HepG2 (cell line): Measurements from ENCODE around the gene ACSF3. TPM values are rescaled to one million over a fixed set of nuclear protein-coding genes. Genes with fewer than 3 reads are reported as not detected.
A peak's percentile ranks its signal among the peaks of the same experiment; 100 is the strongest.

Source experiments
- ETV5 ChIP-seq: IDR thresholded peaks from 2 replicates; pipeline ENCODE4 v1.6.1; 2018; ENCODE audit warnings: missing biosample characterization, missing genetic modification reagents, inconsistent platforms, borderline replicate concordance
- KDM2A ChIP-seq: sonication (generic); formaldehyde crosslinking; IDR thresholded peaks from 2 replicates; pipeline ENCODE4 v1.4.0; 2020; ENCODE audit warnings: low read depth, missing genetic modification reagents, borderline replicate concordance
- MEIS1 ChIP-seq: sonication (generic); formaldehyde crosslinking; IDR thresholded peaks from 2 replicates; pipeline ENCODE4 v1.9.0; 2021; ENCODE audit warnings: mild to moderate bottlenecking, missing genetic modification reagents, moderate library complexity, borderline replicate concordance
- PBX2 ChIP-seq: IDR thresholded peaks from 2 replicates; pipeline ENCODE4 v1.6.1; 2016; ENCODE audit warnings: control low read depth
- RBM39 ChIP-seq: fragments of 200-400 bp; formaldehyde crosslinking; IDR thresholded peaks from one replicate; pipeline ENCODE4 v1.6.1; 2018; ENCODE audit warnings: antibody characterized with exemption, mild to moderate bottlenecking, low read depth, low read length; ENCODE audit not compliant: poor library complexity, severe bottlenecking
- ZBTB1 ChIP-seq: sonication (generic); formaldehyde crosslinking; IDR thresholded peaks from 2 replicates; pipeline ENCODE4 v1.4.0; 2020; ENCODE audit warnings: missing genetic modification reagents, borderline replicate concordance
- ZBTB40 ChIP-seq, 2 experiments: fragments of 450-650 bp in 1 of 2; sonication (generic) in 1 of 2; formaldehyde crosslinking in 1 of 2; IDR thresholded peaks; 2 replicates each; pipeline versions ENCODE4 v1.6.1 to v1.8.0; 2016 to 2022; ENCODE audit warnings: antibody characterized with exemption in 1 of 2, mild to moderate bottlenecking in 1 of 2, missing genetic modification reagents in 1 of 2
- ZMAT3 ChIP-seq: sonication (generic); formaldehyde crosslinking; conservative IDR thresholded peaks from 2 replicates; pipeline ENCODE4 v1.7.0; 2021; ENCODE audit warnings: missing genetic modification reagents
- ZNF101 ChIP-seq: sonication (generic); formaldehyde crosslinking; IDR thresholded peaks from 2 replicates; pipeline ENCODE4 v1.4.0; 2020; ENCODE audit warnings: mild to moderate bottlenecking, low read depth, missing genetic modification reagents, borderline replicate concordance
- ZNF24 ChIP-seq: fragments of 450-650 bp; IDR thresholded peaks from 2 replicates; pipeline ENCODE4 v1.6.1; 2017; ENCODE audit warnings: antibody characterized with exemption, mild to moderate bottlenecking
- ZNF274 ChIP-seq: sonication (generic); formaldehyde crosslinking; IDR thresholded peaks from 2 replicates; pipeline ENCODE4 v1.5.1; 2020; ENCODE audit warnings: mild to moderate bottlenecking, missing genetic modification reagents
- ZNF510 ChIP-seq: sonication (generic); formaldehyde crosslinking; IDR thresholded peaks from 2 replicates; pipeline ENCODE4 v1.4.0; 2020; ENCODE audit warnings: low read depth, mild to moderate bottlenecking, missing genetic modification reagents
- ZNF609 ChIP-seq: sonication (generic); formaldehyde crosslinking; IDR thresholded peaks from 2 replicates; pipeline ENCODE4 v1.4.0; 2020; ENCODE audit warnings: mild to moderate bottlenecking, missing genetic modification reagents, borderline replicate concordance
- ZNF841 ChIP-seq: sonication (generic); formaldehyde crosslinking; IDR thresholded peaks from 2 replicates; pipeline ENCODE4 v1.8.1; 2023; ENCODE audit warnings: missing genetic modification reagents, borderline replicate concordance
- polyA plus RNA-seq, 8 experiments: library from polyadenylated mRNA; depleted of rRNA in 3 of 8; stranded (reverse) in 7 of 8; unstranded in 1 of 8; fragments of >200 nt; fragmentation: Illumina TruSeq in 4 of 8; extraction: Trizol in 4 of 8; gene quantifications; 2 replicates each; pipeline versions ENCODE4 v1.2.1 to v1.2.3, GENCODE V29; 2011 to 2016; ENCODE audit warnings: low read depth in 4 of 8, missing spikeins in 1 of 8, mixed read lengths in 1 of 8; ENCODE audit not compliant: insufficient read depth in 1 of 8
- total RNA-seq, 5 experiments: library from RNA; depleted of rRNA; stranded (reverse); fragments of >200 nt; fragmentation: Illumina TruSeq; extraction: Trizol; gene quantifications; 2 replicates each; pipeline ENCODE4 v1.2.3, GENCODE V29; 2016; ENCODE audit warnings: low read depth in 1 of 5

The ACSF3 gene
- total and polyA plus RNA-seq, 2 of the 13 experiments (the other 11 are each of a cell fraction or from before 2014, with no cell fraction given) = 14.9 to 30.6 TPM

- TF ChIP-seq ZBTB40 (IDR thresholded peaks at IDR 0.05) (no peak), ZBTB40 (CRISPR knock-in tag; IDR thresholded peaks at IDR 0.05) (peak; percentile 90), ZNF841 (CRISPR knock-in tag) (no peak), RBM39 (no peak), ZNF274 (CRISPR knock-in tag) (peak; percentile 87), MEIS1 (CRISPR knock-in tag) (no peak), ZNF101 (no peak), ZNF510 (CRISPR knock-in tag) (no peak), ZBTB1 (CRISPR knock-in tag) (no peak), ZMAT3 (CRISPR knock-in tag) (peak; percentile 84), ZNF24 (no peak), ZNF609 (CRISPR knock-in tag) (peak; percentile 44; the same call in 1 of the 2 replicates), PBX2 (CRISPR knock-in tag) (no peak), KDM2A (CRISPR knock-in tag) (peak; percentile 43), ETV5 (CRISPR knock-in tag) (no peak)
These were observed 3.4 kb upstream of the ACSF3 start (continued) for GRCh38 chr16:89090182-89090630.
